CD4-positive, alpha-beta memory T cell (primary cell): ENCODE measurements around the gene CACNA2D1. TPM values are rescaled to one million over a fixed set of nuclear protein-coding genes. Genes with fewer than 3 reads are reported as not detected.

Experiments used
- CTCF ChIA-PET: fragments of 350-600 bp; sonication (Branson Sonifier 250); formaldehyde crosslinking; loops from one replicate; lab custom pipeline; 2021; ENCODE audit warnings: inconsistent platforms; ENCODE audit not compliant: partially characterized antibody; lab: Charles Lee
- POLR2A ChIA-PET: fragments of 350-600 bp; sonication (Branson Sonifier 250); formaldehyde crosslinking; loops from one replicate; lab custom pipeline; 2021; ENCODE audit not compliant: partially characterized antibody; lab: Charles Lee
- DNase-seq, 5 donors: peaks; one replicate each; pipeline versions ENCODE4 v3.0.0 to v3.0.0-alpha.2; 2020 to 2022; ENCODE audit warnings: mixed read lengths in 1 of 5
- H3K27ac ChIP-seq: one replicate; pipeline ENCODE4 v1.7.0; 2013; ENCODE audit warnings: low read depth, low read length
- H3K27me3 ChIP-seq: 2 replicates; pipeline ENCODE4 v1.7.0; 2013; ENCODE audit warnings: mild to moderate bottlenecking, low read length, moderate library complexity; ENCODE audit not compliant: insufficient read depth
- H3K36me3 ChIP-seq: 2 replicates; pipeline ENCODE4 v1.7.0; 2013; ENCODE audit warnings: mild to moderate bottlenecking, low read length, moderate library complexity; ENCODE audit not compliant: insufficient read depth
- H3K4me1 ChIP-seq: 2 replicates; pipeline ENCODE4 v1.7.0; 2013; ENCODE audit warnings: mild to moderate bottlenecking, low read length, moderate library complexity; ENCODE audit not compliant: insufficient read depth
- H3K4me3 ChIP-seq, 2 donors: one replicate each; pipeline ENCODE4 v1.7.0; 2013; ENCODE audit warnings: low read length in 2 of 2, mild to moderate bottlenecking in 1 of 2
- H3K9me3 ChIP-seq, 2 donors: one replicate each; pipeline ENCODE4 v1.7.0; 2013; ENCODE audit warnings: low read length in 2 of 2, control low read depth in 1 of 2; ENCODE audit not compliant: control insufficient read depth in 1 of 2
- H3K27ac Mint-ChIP-seq, 7 donors: one replicate each; pipeline ENCODE4 v1.8.0; 2020 to 2021; ENCODE audit warnings: mixed read lengths in 7 of 7, mild to moderate bottlenecking in 6 of 7, inconsistent platforms in 3 of 7, moderate library complexity in 3 of 7
- H3K27me3 Mint-ChIP-seq, 2 donors: one replicate each; pipeline ENCODE4 v1.8.0; 2020 to 2021; ENCODE audit warnings: mixed read lengths in 2 of 2
- H3K36me3 Mint-ChIP-seq, 2 donors: one replicate each; pipeline ENCODE4 v1.8.0; 2020 to 2021; ENCODE audit warnings: mixed read lengths in 2 of 2, inconsistent platforms in 1 of 2, mild to moderate bottlenecking in 1 of 2
- H3K4me1 Mint-ChIP-seq, 4 donors: one replicate each; pipeline ENCODE4 v1.8.0; 2020 to 2021; ENCODE audit warnings: mixed read lengths in 4 of 4, mild to moderate bottlenecking in 1 of 4
- H3K4me3 Mint-ChIP-seq, 8 donors: one replicate each; pipeline ENCODE4 v1.8.0; 2020 to 2021; ENCODE audit warnings: mixed read lengths in 8 of 8, mild to moderate bottlenecking in 7 of 8, moderate library complexity in 6 of 8, inconsistent platforms in 3 of 8
- H3K9me3 Mint-ChIP-seq, 8 donors: one replicate each; pipeline ENCODE4 v1.8.0; 2020 to 2021; ENCODE audit warnings: mixed read lengths in 8 of 8, mild to moderate bottlenecking in 5 of 8, inconsistent platforms in 3 of 8, moderate library complexity in 1 of 8
- intact Hi-C: fragments of 100-400 bp; cut with micrococcal nuclease; formaldehyde crosslinking; loops from one replicate; pipeline ENCODE4 v1.15.1; 2023
- polyA plus RNA-seq, 2 donors: library from polyadenylated mRNA; unstranded; fragments of 300-500 nt; fragmentation: Illumina TruSeq; gene quantifications; one replicate each; pipeline ENCODE4 v1.2.3, GENCODE V29; 2021
- total RNA-seq, 2 experiments: library from RNA; stranded (reverse); gene quantifications; one replicate each; pipeline ENCODE4 v1.2.3, GENCODE V29; 2021

The CACNA2D1 gene
- total and polyA plus RNA-seq, 4 experiments from 2014 or later: not detected

GRCh38 chr7:82419200-82419599 is 24.4 kb downstream of the CACNA2D1 start:
- H3K27ac Mint-ChIP-seq: no peak overlapping the region

GRCh38 chr7:82417898-82418297 is 25.7 kb downstream of the CACNA2D1 start:
- DNase-seq: no peak
- no peaks in the 10 kb centered on the region for H3K4me1 ChIP-seq
- no peaks in the 10 kb centered on the region for H3K36me3 ChIP-seq
- Mint-ChIP-seq H3K27me3 (no peaks in the 10 kb centered on the region), H3K9me3 (peaks cover 0 to 15% (median 5%) of the 10 kb centered on the region in 8 donors), H3K27ac (peak overlapping the region in 1 of 7 donors; percentile 45), H3K36me3 (no peaks in the 10 kb centered on the region), H3K4me3 (no peak overlapping the region), H3K4me1 (no peaks in the 10 kb centered on the region)
- H3K4me3 ChIP-seq: no peak overlapping the region
- intact Hi-C loops: no loop called here
- POLR2A ChIA-PET: no interaction called here
- H3K27ac ChIP-seq: no peak overlapping the region
- H3K27me3 ChIP-seq: no peaks in the 10 kb centered on the region
- no peaks in the 10 kb centered on the region for H3K9me3 ChIP-seq
- CTCF ChIA-PET: no interaction called here

More at GRCh38 chr7:82419200-82419599, 24.4 kb downstream of the CACNA2D1 start:
- ChIA-PET POLR2A (no interaction called here), CTCF (no interaction called here)
- Histone ChIP-seq H3K4me1 (no peaks in the 10 kb centered on the region), H3K4me3 (no peak overlapping the region), H3K27ac (no peak overlapping the region), H3K27me3 (no peaks in the 10 kb centered on the region), H3K9me3 (no peaks in the 10 kb centered on the region), H3K36me3 (no peaks in the 10 kb centered on the region)
- intact Hi-C loops: no loop called here
- H3K9me3 Mint-ChIP-seq: peaks cover 0 to 15% (median 5%) of the 10 kb centered on the region in 8 donors
- DNase-seq: no peak
- H3K4me1 Mint-ChIP-seq: no peaks in the 10 kb centered on the region
- H3K36me3 Mint-ChIP-seq: no peaks in the 10 kb centered on the region
- H3K4me3 Mint-ChIP-seq: no peak overlapping the region
- H3K27me3 Mint-ChIP-seq: no peaks in the 10 kb centered on the region

- H3K9me3 ChIP-seq: no peaks in the 10 kb centered on the region
- ChIA-PET CTCF (no interaction called here), POLR2A (no interaction called here)
- no peak overlapping the region for H3K4me3 ChIP-seq
- H3K27ac Mint-ChIP-seq: no peak overlapping the region
- H3K36me3 Mint-ChIP-seq: no peaks in the 10 kb centered on the region
- intact Hi-C loops: no loop called here
- no peaks in the 10 kb centered on the region for H3K4me1 Mint-ChIP-seq
- no peaks in the 10 kb centered on the region for H3K4me1 ChIP-seq
- peaks cover 0 to 14% (median 6%) of the 10 kb centered on the region in 8 donors for H3K9me3 Mint-ChIP-seq
- H3K36me3 ChIP-seq: no peaks in the 10 kb centered on the region
- H3K4me3 Mint-ChIP-seq: no peak overlapping the region
- no peak for DNase-seq
- no peaks in the 10 kb centered on the region for H3K27me3 Mint-ChIP-seq
- H3K27me3 ChIP-seq: no peaks in the 10 kb centered on the region
- H3K27ac ChIP-seq: no peak overlapping the region
These were observed 27.2 kb downstream of the CACNA2D1 start for GRCh38 chr7:82416402-82416801.

GRCh38 chr7:82414389-82414788 is 29.2 kb downstream of the CACNA2D1 start:
- no peaks in the 10 kb centered on the region for H3K4me1 ChIP-seq
- Mint-ChIP-seq H3K36me3 (no peaks in the 10 kb centered on the region), H3K27me3 (no peaks in the 10 kb centered on the region), H3K4me1 (no peaks in the 10 kb centered on the region), H3K9me3 (peaks cover 0 to 15% (median 6%) of the 10 kb centered on the region in 8 donors), H3K4me3 (no peak overlapping the region), H3K27ac (no peak overlapping the region)
- ChIA-PET CTCF (no interaction called here), POLR2A (no interaction called here)
- H3K27ac ChIP-seq: no peak overlapping the region
- no peaks in the 10 kb centered on the region for H3K9me3 ChIP-seq
- no peaks in the 10 kb centered on the region for H3K36me3 ChIP-seq
- H3K27me3 ChIP-seq: no peaks in the 10 kb centered on the region
- no peak overlapping the region for H3K4me3 ChIP-seq
- intact Hi-C loops: no loop called here
- no peak for DNase-seq

- peaks cover 0 to 16% (median 6%) of the 10 kb centered on the region in 8 donors for H3K9me3 Mint-ChIP-seq
- intact Hi-C loops: no loop called here
- DNase-seq: no peak
- H3K27ac Mint-ChIP-seq: no peak overlapping the region
- no peaks in the 10 kb centered on the region for H3K9me3 ChIP-seq
- H3K4me1 ChIP-seq: no peaks in the 10 kb centered on the region
- H3K4me3 Mint-ChIP-seq: no peak overlapping the region
- H3K27me3 Mint-ChIP-seq: no peaks in the 10 kb centered on the region
- no peak overlapping the region for H3K4me3 ChIP-seq
- CTCF ChIA-PET: no interaction called here
- H3K27me3 ChIP-seq: no peaks in the 10 kb centered on the region
- POLR2A ChIA-PET: no interaction called here
- H3K36me3 Mint-ChIP-seq: no peaks in the 10 kb centered on the region
- H3K27ac ChIP-seq: no peak overlapping the region
- no peaks in the 10 kb centered on the region for H3K36me3 ChIP-seq
- H3K4me1 Mint-ChIP-seq: no peaks in the 10 kb centered on the region
These were observed 30.3 kb downstream of the CACNA2D1 start for GRCh38 chr7:82413237-82413636.

- no peaks in the 10 kb centered on the region for H3K27me3 ChIP-seq
- no peak for DNase-seq
- ChIA-PET CTCF (no interaction called here), POLR2A (no interaction called here)
- H3K36me3 ChIP-seq: no peaks in the 10 kb centered on the region
- H3K9me3 ChIP-seq: no peaks in the 10 kb centered on the region
- Mint-ChIP-seq H3K36me3 (no peaks in the 10 kb centered on the region), H3K4me3 (no peak overlapping the region), H3K27ac (peak overlapping the region in 1 of 7 donors; percentile 16), H3K4me1 (no peaks in the 10 kb centered on the region), H3K27me3 (no peaks in the 10 kb centered on the region), H3K9me3 (peaks cover 0 to 13% (median 3%) of the 10 kb centered on the region in 8 donors)
- no peak overlapping the region for H3K4me3 ChIP-seq
- no peak overlapping the region for H3K27ac ChIP-seq
- intact Hi-C loops: no loop called here
- no peaks in the 10 kb centered on the region for H3K4me1 ChIP-seq
These were observed 31.8 kb downstream of the CACNA2D1 start for GRCh38 chr7:82411732-82412131.

GRCh38 chr7:82410461-82410860 is 33.1 kb downstream of the CACNA2D1 start:
- peaks cover 0 to 11% (median 2%) of the 10 kb centered on the region in 8 donors for H3K9me3 Mint-ChIP-seq
- no peaks in the 10 kb centered on the region for H3K36me3 Mint-ChIP-seq
- ChIA-PET CTCF (no interaction called here), POLR2A (no interaction called here)
- H3K27ac Mint-ChIP-seq: no peak overlapping the region
- H3K36me3 ChIP-seq: no peaks in the 10 kb centered on the region
- no peaks in the 10 kb centered on the region for H3K9me3 ChIP-seq
- no peaks in the 10 kb centered on the region for H3K4me1 Mint-ChIP-seq
- no peaks in the 10 kb centered on the region for H3K4me1 ChIP-seq
- H3K4me3 ChIP-seq: no peak overlapping the region
- DNase-seq: no peak
- H3K27me3 ChIP-seq: no peaks in the 10 kb centered on the region
- no peak overlapping the region for H3K27ac ChIP-seq
- no peak overlapping the region for H3K4me3 Mint-ChIP-seq
- intact Hi-C loops: no loop called here
- H3K27me3 Mint-ChIP-seq: no peaks in the 10 kb centered on the region

- intact Hi-C loops: no loop called here
- Mint-ChIP-seq H3K36me3 (no peaks in the 10 kb centered on the region), H3K4me3 (no peak overlapping the region), H3K27ac (no peak overlapping the region), H3K27me3 (no peaks in the 10 kb centered on the region), H3K4me1 (no peaks in the 10 kb centered on the region), H3K9me3 (peaks cover 0 to 15% (median 6%) of the 10 kb centered on the region in 8 donors)
- H3K27ac ChIP-seq: no peak overlapping the region
- no peak overlapping the region for H3K4me3 ChIP-seq
- no peaks in the 10 kb centered on the region for H3K27me3 ChIP-seq
- no peak for DNase-seq
- CTCF ChIA-PET: no interaction called here
- no peaks in the 10 kb centered on the region for H3K36me3 ChIP-seq
- POLR2A ChIA-PET: no interaction called here
- no peaks in the 10 kb centered on the region for H3K4me1 ChIP-seq
- no peaks in the 10 kb centered on the region for H3K9me3 ChIP-seq
These were observed 36.6 kb downstream of the CACNA2D1 start for GRCh38 chr7:82406937-82407336.
